Right renal pelvis (tissue), 4 donors: Measurements from ENCODE around the gene LAMC1. TPM values are rescaled to one million over a fixed set of nuclear protein-coding genes. Genes with fewer than 3 reads are reported as not detected.
A peak's percentile ranks its signal among the peaks of the same experiment; 100 is the strongest.

Experiments used
- DNase-seq, 4 donors: peaks; one replicate each; pipeline ENCODE4 v3.0.0-alpha.2; 2013; ENCODE audit warnings: low read depth in 4 of 4, low spot score in 3 of 4, missing footprints in 1 of 4
- polyA plus RNA-seq, 4 donors: library from polyadenylated mRNA; unstranded; fragments of 120-200 nt; gene quantifications; one replicate each; pipeline ENCODE4 v1.2.1, GENCODE V29; 2013; ENCODE audit not compliant: insufficient read length in 4 of 4

The LAMC1 gene
- polyA plus RNA-seq, 4 donors = 269 to 303 (median 287) TPM

DNA sequence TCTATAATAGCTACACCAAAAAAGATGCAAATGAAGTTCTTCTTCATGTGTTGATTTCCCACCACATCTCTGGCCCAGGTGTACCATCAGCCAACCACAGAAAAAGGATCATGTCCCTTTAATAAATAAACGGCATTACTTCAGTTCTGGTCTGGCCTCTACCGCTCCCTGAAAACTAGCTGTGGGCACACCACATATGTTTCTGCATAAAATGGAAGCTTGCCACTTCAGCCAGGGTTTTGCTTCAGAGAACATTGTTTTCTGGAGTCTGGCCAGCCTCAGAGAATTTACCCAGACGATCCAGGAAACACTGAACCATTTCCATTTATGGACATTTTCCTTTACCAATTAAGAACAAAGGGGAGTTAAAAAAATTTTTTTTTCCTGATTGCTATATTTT, 157.0 kb downstream of the LAMC1 start:
- DNase-seq = peak in 2 of 4 donors; percentile 58 to 63

DNA sequence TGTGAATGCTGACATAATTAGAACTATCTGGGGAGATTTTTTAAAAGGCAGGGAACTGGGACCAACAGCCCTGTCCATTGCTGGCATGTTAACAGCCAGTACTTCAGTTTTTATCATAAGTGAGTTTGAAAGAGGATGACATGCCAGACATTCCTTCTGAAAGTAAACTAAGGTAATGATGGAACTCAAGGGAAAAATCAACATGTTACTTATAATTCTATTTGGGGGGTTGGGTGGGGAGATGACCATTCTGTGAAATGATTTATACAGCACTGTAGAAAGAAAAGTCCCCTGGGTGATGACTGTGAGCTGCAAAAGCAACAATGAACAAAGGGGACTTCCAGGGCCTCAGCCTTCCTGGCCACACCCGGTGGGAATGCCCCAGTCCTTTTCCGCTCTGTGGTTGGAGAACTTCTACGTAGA, 157.4 kb downstream of the LAMC1 start:
- DNase-seq = no peak

DNA sequence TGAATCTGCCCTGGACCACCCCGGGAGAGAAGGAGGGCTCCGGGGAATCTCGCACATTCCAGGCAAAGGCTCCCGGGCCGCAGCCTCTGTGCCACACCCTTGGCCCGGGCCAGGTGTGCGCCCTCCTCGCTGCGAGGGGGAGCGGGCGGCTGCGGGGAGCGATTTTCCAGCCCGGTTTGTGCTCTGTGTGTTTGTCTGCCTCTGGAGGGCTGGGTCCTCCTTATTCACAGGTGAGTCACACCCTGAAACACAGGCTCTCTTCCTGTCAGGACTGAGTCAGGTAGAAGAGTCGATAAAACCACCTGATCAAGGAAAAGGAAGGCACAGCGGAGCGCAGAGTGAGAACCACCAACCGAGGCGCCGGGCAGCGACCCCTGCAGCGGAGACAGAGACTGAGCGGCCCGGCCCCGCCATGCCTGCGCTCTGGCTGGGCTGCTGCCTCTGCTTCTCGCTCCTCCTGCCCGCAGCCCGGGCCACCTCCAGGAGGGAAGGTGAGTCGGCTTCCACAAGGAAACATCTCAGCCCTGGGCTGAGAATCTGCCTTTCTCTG, 162.8 kb downstream of the LAMC1 start, which contains the start of gene LAMC2:
Gene LAMC2, plus strand, starts transcription at position 324 of the 550 bp plus-strand sequence. Its CDS starts 89 bp downstream, at position 413.
- peak in 1 of 4 donors; percentile 49 for DNase-seq

DNA sequence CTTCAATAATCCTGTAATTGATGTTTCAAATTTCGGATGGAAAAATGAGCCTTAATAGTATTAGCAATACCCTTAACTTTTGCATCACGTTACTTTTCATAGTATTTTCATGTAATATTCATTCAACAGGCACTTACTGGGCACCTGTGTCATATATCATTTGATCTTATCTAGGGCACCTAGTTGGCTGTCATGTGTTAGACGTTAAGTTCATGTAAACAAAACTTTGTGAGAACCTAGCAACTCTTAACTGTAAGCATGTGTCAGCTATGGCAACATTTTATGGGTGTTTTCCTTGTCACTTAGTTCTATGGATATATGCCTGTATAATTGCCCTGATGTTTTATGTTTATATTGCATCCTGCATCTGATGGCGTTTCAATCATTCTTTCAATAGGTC, 163.6 kb downstream of the LAMC1 start:
- no peak for DNase-seq

DNA sequence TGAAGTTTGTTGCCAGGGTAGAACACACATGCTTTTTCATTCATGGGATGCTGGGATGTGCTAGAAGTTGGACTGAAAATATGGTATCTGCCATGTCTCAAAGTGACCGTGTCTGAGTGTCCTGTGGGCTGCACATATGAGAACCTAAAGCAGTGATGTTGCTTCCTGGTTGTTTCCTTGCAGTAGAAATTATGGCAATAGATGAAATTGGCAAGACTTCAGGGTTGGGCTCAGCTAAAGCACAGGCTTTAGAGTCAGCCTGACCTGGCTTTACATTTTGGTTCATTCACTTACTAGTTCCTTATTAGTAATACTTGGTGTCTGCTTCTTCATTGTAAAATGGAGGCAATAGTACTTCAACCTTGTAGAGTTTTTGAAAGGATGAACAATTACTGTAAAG, 165.0 kb downstream of the LAMC1 start:
- DNase-seq = no peak

DNA sequence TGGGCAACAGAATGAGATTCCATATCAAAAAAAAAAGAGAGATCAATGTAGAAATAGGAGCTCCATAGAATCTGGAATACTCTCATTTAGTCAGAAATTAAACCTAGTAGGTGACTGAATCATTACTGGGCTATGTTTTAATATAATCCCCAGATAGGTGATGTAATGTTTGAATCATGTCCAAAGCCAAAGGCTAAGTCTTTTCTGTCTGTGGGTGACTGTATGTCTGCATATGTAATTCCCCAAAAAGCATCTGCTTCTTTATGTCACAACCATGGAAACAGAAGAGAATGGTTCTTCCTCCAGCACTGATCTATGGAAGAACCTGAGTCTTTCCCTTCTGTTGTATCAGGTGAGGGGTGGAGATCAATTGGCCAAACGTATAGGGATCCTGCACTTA, 168.6 kb downstream of the LAMC1 start:
- no peak for DNase-seq

DNA sequence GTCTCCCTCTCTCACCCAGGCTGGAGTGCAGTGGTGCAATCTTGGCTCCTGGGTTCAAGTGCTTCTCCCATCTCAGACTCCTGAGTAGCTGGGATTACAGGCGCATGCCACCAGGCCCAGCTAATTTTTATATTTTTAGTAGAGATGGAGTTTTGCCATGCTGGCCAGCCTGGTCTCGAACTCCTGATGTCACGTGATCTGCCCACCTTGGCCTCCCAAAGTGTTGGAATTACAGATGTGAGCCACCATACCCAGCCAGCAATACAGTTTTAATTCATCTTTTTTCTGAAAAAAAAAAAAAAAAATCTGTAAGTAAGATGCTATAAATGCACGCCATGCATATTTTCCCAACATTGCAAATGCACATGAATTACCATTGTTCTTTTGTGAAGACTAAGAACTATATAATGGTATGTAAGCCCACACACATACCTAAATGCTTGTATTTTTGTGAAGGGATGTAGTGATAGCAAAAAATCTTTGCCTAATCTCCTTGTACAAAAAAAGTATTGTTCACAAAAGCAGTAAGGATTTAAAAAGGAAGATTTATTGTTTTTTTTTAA, 170.8 kb downstream of the LAMC1 start:
- no peak for DNase-seq

DNA sequence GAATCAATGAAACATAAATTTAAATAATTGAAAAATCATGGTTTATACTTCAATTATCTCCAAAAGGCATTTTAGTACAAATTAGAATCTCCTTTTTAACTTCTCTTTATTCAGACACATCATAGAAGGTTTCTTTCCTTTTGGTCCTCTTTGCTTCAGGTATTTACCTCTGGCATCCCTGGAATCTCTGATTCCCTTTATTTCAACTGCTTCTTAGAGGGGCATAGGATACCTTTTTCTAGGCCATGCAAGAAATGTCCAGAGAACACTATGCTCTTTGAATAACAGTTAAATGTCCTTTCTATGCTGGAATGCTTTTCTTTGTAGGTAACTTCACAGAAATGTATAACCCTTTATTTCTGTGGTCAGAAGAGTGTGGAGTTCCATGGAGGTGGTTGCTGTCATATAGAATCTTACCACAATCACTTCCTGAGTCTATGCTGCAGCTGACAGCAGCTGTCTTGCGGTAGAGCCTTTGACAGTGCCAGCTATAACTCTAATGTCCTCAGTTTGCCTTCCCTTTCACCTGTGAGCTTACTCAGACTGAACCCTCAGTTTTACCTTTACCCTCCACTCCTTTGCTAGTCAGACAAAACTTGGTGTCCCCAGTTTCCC, 171.4 kb downstream of the LAMC1 start:
- no peak for DNase-seq

DNA sequence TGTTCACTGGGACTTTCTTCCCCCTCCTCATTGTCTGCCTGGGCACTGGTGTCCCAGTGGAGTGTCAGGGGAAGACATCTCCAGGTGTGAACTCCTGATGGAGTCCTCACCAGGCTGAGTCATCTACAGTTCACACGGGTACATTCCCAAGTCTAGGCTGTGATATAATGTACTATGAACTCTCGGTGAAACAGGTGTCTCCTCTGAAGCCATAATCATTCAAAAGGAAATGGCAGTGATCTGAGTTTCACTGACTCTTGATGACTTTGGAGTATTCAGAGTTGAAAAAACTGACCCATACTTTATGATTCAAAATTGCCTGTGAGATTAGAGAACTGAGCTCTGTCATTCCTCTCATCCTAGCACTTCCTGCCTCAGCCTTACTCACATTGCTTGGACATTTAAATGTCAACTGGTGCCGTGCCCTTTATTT, 171.9 kb downstream of the LAMC1 start:
- no peak for DNase-seq

Other genes with a start within 250 kb of the LAMC1 start
- 10 to 100 TPM in 1 of 4 donors, 1 to 10 TPM in 3; 5.8 to 10.5 (median 8.3) TPM for gene NPL, start 233.6 kb upstream of the LAMC1 start, polyA plus RNA-seq
- gene DHX9, start 184.1 kb upstream of the LAMC1 start, polyA plus RNA-seq = 100 to 1,000 TPM; 258 to 281 (median 271) TPM
- gene SHCBP1L, start 70.3 kb upstream of the LAMC1 start, polyA plus RNA-seq = under 1 TPM; 0.33 to 0.50 (median 0.46) TPM
- 1 to 10 TPM; 5.1 to 7.1 (median 6.0) TPM for gene LAMC2, start 162.8 kb downstream of the LAMC1 start, polyA plus RNA-seq